T-helper 17 cell (primary cell): ENCODE measurements around the gene LRMDA. TPM values are rescaled to one million over a fixed set of nuclear protein-coding genes. Genes with fewer than 3 reads are reported as not detected.

ENCODE experiments used
- ATAC-seq: fragments of 150-1000 bp; cut with Tn5 transposase; 2 replicates; pipeline ENCODE4 v1.10.0; 2021; ENCODE audit warnings: mild to moderate bottlenecking, moderate library complexity
- DNase-seq, 3 donors: peaks; one replicate each; pipeline versions ENCODE4 v3.0.0 to v3.0.0-alpha.2; 2020 to 2021
- H3K9me3 ChIP-seq: one replicate; pipeline ENCODE4 v1.7.0; 2013; ENCODE audit warnings: low read length, mild to moderate bottlenecking; ENCODE audit not compliant: control insufficient read depth, poor library complexity, severe bottlenecking
- H3K27ac Mint-ChIP-seq: one replicate; pipeline ENCODE4 v1.8.0; 2022; ENCODE audit warnings: mild to moderate bottlenecking, moderate library complexity, mixed read lengths
- H3K27me3 Mint-ChIP-seq: one replicate; pipeline ENCODE4 v1.8.0; 2022; ENCODE audit warnings: mixed read lengths
- H3K36me3 Mint-ChIP-seq: one replicate; pipeline ENCODE4 v1.8.0; 2022; ENCODE audit warnings: low read depth, mixed read lengths
- H3K4me1 Mint-ChIP-seq: one replicate; pipeline ENCODE4 v1.8.0; 2022; ENCODE audit warnings: mild to moderate bottlenecking, mixed read lengths
- H3K4me3 Mint-ChIP-seq: one replicate; pipeline ENCODE4 v1.8.0; 2022; ENCODE audit warnings: mild to moderate bottlenecking, moderate library complexity, mixed read lengths
- total RNA-seq, 4 donors: library from RNA in 2 of 4; stranded (reverse) in 2 of 4; gene quantifications; one replicate each; pipeline ENCODE4 v1.2.3 and lab custom pipeline; 2022 to 2026

LRMDA gene
- total RNA-seq, 2 donors from 2014 or later: not detected

- H3K36me3 Mint-ChIP-seq: no peaks in the 10 kb centered on the region
- no peaks in the 10 kb centered on the region for H3K4me1 Mint-ChIP-seq
- H3K4me3 Mint-ChIP-seq: no peak overlapping the region
- ATAC-seq: no peak
- no peak for DNase-seq
- H3K9me3 ChIP-seq: no peaks in the 10 kb centered on the region
- no peak overlapping the region for H3K27ac Mint-ChIP-seq
- no peaks in the 10 kb centered on the region for H3K27me3 Mint-ChIP-seq
These were observed 1022.6 kb downstream of the LRMDA start for GRCh38 chr10:76453997-76454396.

DNA sequence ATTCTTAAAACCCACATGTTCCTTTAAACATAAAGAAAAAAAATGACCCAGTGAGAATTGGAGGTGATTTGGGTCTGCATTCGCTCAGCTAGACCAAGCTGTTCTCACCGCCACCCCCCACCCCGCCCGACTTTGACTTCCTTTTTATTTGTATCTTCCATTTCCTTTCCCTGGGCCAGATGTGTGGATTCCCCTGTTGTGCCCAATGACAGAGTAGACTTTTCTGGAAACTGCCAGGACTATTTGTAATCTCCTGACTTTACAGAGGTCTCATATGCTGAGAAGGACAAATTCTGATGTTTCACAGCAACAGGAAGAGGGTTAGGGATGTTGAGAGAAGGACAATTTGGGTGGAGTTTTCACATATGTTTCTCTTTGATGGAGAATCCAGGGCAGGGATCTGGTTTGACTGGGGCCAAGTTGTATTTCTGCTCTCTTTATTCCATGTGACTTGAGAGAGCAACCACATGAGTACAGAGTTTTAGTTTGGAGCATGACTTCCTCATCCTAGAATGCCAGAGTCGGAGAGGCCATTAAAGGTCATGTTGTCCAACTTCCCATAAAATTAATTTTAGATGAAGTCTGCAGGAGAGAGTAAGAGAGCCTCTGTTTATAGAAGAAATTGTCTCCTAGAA is 1023.2 kb downstream of the LRMDA start:
- no peak for ATAC-seq
- Mint-ChIP-seq H3K36me3 (no peaks in the 10 kb centered on the region), H3K4me3 (no peak overlapping the region)

DNA sequence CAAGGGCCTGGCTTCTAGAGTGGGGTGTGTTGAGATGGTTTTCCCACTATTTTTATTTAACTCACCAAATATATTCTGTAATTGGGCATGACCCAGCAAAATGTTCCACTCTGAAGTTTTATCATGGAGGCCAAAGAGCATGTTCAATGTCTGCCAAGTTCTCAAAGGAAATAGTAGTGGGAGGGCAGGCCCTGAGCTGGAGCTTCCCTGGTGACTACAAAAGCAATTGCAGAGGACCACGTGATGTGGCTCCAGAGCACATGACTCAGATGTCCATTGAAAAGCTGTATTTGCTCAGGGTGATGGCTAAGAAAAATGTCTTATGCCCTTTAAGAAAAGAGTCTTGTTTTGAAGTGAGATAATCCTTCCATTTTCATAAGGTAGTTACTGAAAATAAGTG is 1024.8 kb downstream of the LRMDA start:
- Mint-ChIP-seq H3K27me3 (no peaks in the 10 kb centered on the region), H3K36me3 (no peaks in the 10 kb centered on the region), H3K4me3 (no peak overlapping the region), H3K4me1 (no peaks in the 10 kb centered on the region), H3K27ac (no peak overlapping the region)
- DNase-seq (no peak), ATAC-seq (no peak)
- no peaks in the 10 kb centered on the region for H3K9me3 ChIP-seq

More for the DNA sequence above, 1023.2 kb downstream of the LRMDA start:
- Mint-ChIP-seq H3K27ac (no peak overlapping the region), H3K27me3 (no peaks in the 10 kb centered on the region), H3K4me1 (no peaks in the 10 kb centered on the region)
- DNase-seq: no peak
- H3K9me3 ChIP-seq: no peaks in the 10 kb centered on the region

DNA sequence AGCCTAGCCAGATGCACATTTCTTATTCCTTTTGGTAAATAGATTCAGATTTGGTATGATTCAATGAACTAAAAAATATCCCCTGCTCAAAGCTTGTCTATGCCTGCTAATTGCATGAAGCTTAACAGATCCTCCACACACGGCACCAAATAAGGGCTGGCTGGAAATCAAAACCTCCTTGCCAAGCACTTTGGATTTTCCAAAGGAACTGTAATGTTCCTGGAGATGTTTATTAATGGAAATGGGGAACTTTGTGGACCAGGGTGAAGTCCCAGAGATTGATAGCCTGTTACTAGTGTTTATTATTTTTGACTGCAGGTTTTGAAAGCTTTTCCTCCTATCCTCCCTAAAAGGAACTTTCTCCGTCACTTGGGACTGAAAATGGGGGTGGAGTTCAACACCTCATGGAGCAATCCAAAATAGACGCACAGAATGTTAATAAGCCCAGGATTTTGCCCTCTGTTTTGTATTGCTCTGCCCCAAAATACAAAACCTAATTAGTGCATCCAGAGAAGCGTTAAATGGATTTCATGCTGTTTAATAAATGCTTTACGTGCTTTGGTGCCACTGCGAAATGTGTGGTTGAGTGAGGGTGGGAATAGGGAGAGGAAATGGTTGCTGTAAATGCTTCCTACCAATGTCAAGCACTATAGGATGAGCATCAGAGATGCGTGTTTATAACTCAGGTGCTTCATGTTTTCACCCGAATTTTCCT is 1027.7 kb downstream of the LRMDA start:
- Mint-ChIP-seq H3K4me3 (no peak overlapping the region), H3K36me3 (no peaks in the 10 kb centered on the region), H3K4me1 (no peaks in the 10 kb centered on the region), H3K27me3 (no peaks in the 10 kb centered on the region), H3K27ac (no peak overlapping the region)
- ATAC-seq (no peak), DNase-seq (no peak)
- H3K9me3 ChIP-seq: no peaks in the 10 kb centered on the region

DNA sequence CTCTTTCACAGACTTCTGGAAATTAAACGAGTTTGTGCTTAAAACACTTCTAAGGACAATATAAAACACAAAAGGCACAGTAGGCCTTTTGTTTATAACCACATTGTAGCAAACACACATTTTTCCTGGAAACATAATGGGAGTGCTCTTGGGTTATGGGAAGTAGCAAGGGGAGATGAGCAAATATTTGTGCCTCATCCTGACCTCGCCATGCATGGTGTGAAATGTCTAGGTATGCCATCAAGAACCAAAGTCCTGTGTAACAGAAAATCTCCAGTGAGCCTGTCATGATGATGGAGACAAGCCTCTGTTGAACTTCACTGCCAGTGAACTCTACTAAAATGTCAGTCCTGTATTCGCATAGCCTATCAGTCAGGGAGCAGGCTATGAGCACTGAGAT is 1029.6 kb downstream of the LRMDA start:
- no peaks in the 10 kb centered on the region for H3K36me3 Mint-ChIP-seq
- no peak overlapping the region for H3K27ac Mint-ChIP-seq
- ATAC-seq: no peak
- H3K27me3 Mint-ChIP-seq: no peaks in the 10 kb centered on the region
- H3K4me3 Mint-ChIP-seq: no peak overlapping the region
- DNase-seq: no peak
- no peaks in the 10 kb centered on the region for H3K9me3 ChIP-seq
- H3K4me1 Mint-ChIP-seq: no peaks in the 10 kb centered on the region

DNA sequence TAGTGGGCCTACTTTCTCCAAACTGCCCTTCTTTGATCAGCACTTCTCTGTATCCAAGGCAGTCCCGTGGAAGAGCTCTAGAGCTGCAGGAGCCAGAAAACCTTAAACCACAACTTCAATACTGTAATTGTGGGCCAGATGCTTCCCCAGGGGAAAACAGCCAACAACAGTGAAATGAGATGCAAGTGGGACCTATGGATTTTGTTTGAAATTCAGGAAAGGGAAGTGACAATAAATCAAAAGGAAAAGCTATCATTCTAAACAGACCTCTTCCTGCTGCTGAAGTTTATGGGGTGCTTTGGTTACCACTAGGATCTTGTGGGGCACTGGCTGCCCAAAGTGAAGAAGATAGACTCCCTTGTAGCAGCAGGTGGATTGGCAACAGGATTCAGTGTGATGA is 1031.7 kb downstream of the LRMDA start:
- H3K27me3 Mint-ChIP-seq: no peaks in the 10 kb centered on the region
- H3K4me1 Mint-ChIP-seq: no peaks in the 10 kb centered on the region
- no peak overlapping the region for H3K4me3 Mint-ChIP-seq
- H3K36me3 Mint-ChIP-seq: no peaks in the 10 kb centered on the region
- ATAC-seq (no peak), DNase-seq (no peak)
- H3K27ac Mint-ChIP-seq: no peak overlapping the region
- no peaks in the 10 kb centered on the region for H3K9me3 ChIP-seq

GRCh38 chr10:76466836-76467503 is 1035.5 kb downstream of the LRMDA start:
- no peaks in the 10 kb centered on the region for H3K36me3 Mint-ChIP-seq
- H3K4me3 Mint-ChIP-seq: no peak overlapping the region
- H3K4me1 Mint-ChIP-seq: no peaks in the 10 kb centered on the region
- H3K27me3 Mint-ChIP-seq: no peaks in the 10 kb centered on the region
- no peaks in the 10 kb centered on the region for H3K9me3 ChIP-seq
- ATAC-seq (no peak), DNase-seq (no peak)
- no peak overlapping the region for H3K27ac Mint-ChIP-seq

DNA sequence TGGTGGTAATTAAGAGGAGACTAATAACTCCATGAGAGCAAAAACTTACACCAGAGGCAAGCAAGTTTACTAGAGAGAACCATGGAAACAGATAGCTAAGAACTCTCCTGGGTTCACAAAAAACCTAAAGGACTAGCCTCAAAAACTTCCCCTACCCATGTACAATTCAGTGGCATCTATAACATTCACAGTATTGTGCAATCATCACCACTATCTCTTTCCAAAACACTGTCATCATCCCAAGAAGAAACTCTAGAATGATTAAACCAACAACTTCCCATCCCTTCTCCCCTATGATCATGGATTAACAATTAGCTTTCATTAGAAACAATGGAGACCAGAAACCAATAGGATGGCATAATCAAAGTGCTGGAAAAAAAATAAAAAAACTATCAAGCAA is 1038.3 kb downstream of the LRMDA start:
- no peaks in the 10 kb centered on the region for H3K4me1 Mint-ChIP-seq
- no peaks in the 10 kb centered on the region for H3K27me3 Mint-ChIP-seq
- ATAC-seq: no peak
- H3K27ac Mint-ChIP-seq: no peak overlapping the region
- H3K9me3 ChIP-seq: no peaks in the 10 kb centered on the region
- no peak overlapping the region for H3K4me3 Mint-ChIP-seq
- H3K36me3 Mint-ChIP-seq: no peaks in the 10 kb centered on the region
- no peak for DNase-seq

DNA sequence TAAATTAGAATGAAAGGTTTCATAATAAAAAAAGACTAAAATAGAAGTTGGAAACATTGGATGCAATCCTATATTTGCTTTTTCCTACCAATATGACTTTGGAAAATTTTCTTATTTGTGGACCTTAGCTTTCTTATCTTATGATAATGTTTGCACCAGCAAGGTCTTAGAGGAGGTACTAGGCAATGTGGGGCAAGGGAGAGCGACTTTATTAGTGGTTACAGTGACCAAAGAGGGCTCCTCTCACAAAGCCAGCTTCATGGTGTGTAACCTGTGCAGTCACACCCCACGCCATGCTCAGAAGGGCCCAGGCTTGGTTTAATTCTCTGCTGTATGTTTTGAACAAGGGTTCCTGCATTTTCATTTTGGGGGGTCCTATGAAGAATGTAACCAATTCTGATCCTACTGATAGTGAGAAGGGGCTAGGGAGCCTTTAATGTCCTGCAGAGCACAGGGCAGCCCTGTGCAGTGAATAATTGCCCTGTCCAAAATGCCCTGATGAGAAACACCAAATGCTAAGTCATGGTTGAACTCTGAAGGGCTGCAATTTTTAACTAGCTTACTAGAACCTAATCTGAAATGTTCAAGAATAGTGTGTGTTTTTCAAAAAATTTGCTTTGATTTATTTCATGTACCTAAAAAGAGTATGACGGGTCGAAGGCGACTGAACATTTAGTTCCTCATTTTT is 1047.8 kb downstream of the LRMDA start:
- Mint-ChIP-seq H3K36me3 (no peaks in the 10 kb centered on the region), H3K4me3 (no peak overlapping the region), H3K27ac (no peak overlapping the region), H3K4me1 (no peaks in the 10 kb centered on the region), H3K27me3 (no peaks in the 10 kb centered on the region)
- H3K9me3 ChIP-seq: no peaks in the 10 kb centered on the region
- ATAC-seq (no peak), DNase-seq (no peak)

- no peaks in the 10 kb centered on the region for H3K4me1 Mint-ChIP-seq
- no peak overlapping the region for H3K27ac Mint-ChIP-seq
- H3K36me3 Mint-ChIP-seq: no peaks in the 10 kb centered on the region
- no peak overlapping the region for H3K4me3 Mint-ChIP-seq
- no peaks in the 10 kb centered on the region for H3K27me3 Mint-ChIP-seq
- no peak for ATAC-seq
- no peak for DNase-seq
- no peaks in the 10 kb centered on the region for H3K9me3 ChIP-seq
These were observed 1049.8 kb downstream of the LRMDA start for GRCh38 chr10:76481178-76481577.

DNA sequence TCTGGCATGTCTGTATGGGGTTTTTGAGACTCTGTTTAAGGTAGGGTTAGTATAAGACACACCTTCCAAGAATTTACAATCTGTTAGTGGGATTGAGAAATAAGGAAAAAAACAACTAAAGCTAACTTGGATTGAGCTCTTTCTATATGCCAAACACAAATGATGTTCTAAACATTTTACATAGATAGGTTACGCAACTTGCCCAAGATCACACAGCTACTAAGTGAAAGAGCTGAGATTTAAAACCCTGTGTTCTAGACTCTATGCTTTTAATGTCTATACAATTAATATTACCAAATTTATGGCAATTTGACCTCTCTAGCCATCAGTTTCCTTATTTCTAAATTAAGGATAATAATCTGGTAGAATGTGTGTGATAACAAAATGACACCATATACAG is 1056.2 kb downstream of the LRMDA start:
- H3K36me3 Mint-ChIP-seq: no peaks in the 10 kb centered on the region
- H3K27ac Mint-ChIP-seq: no peak overlapping the region
- ATAC-seq (no peak), DNase-seq (no peak)
- peaks cover 3% of the 10 kb centered on the region for H3K9me3 ChIP-seq
- H3K27me3 Mint-ChIP-seq: no peaks in the 10 kb centered on the region
- H3K4me3 Mint-ChIP-seq: no peak overlapping the region
- no peaks in the 10 kb centered on the region for H3K4me1 Mint-ChIP-seq

GRCh38 chr10:76488602-76489001 is 1057.2 kb downstream of the LRMDA start:
- Mint-ChIP-seq H3K27ac (no peak overlapping the region), H3K27me3 (no peaks in the 10 kb centered on the region)

DNA sequence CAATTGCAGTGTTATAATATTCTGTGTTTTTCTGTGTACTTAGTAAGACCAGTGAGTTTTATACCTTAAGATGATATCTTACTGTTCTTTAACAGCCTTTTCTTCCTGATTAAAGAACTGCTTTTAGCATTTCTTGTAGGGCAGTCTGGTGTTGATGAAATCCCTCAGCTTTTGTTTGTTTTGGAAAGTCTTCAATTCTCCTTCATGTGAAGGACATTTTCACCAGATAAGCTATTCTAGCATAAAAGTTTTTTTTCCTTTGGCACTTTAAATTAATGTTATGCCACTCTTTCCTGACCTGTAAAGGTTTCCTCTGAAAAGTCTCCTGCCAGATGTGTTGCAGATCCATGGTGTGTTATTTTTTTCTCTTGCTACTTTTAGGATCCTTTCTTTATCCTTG is 1059.8 kb downstream of the LRMDA start:
- H3K9me3 ChIP-seq: peaks cover 3% of the 10 kb centered on the region
- H3K36me3 Mint-ChIP-seq: no peaks in the 10 kb centered on the region
- no peak overlapping the region for H3K27ac Mint-ChIP-seq
- no peak for ATAC-seq
- H3K27me3 Mint-ChIP-seq: no peaks in the 10 kb centered on the region
- H3K4me1 Mint-ChIP-seq: no peaks in the 10 kb centered on the region
- DNase-seq: no peak
- H3K4me3 Mint-ChIP-seq: no peak overlapping the region

More at GRCh38 chr10:76488602-76489001, 1057.2 kb downstream of the LRMDA start:
- Mint-ChIP-seq H3K36me3 (no peaks in the 10 kb centered on the region), H3K4me3 (no peak overlapping the region), H3K4me1 (no peaks in the 10 kb centered on the region)
- peaks cover 3% of the 10 kb centered on the region for H3K9me3 ChIP-seq
- ATAC-seq (no peak), DNase-seq (no peak)
